Chondrocyte (in vitro differentiated cells): ENCODE results near the gene ARHGAP31. TPM values are rescaled to one million over a fixed set of nuclear protein-coding genes. Genes with fewer than 3 reads are reported as not detected.
"Not testable (repeated sequence)": the region's sequence is repeated elsewhere in the genome, so short reads cannot be mapped to it uniquely, and the experiment has no call there.

ENCODE experiments used
- DNase-seq: peaks from one replicate; pipeline ENCODE4 v3.0.0; 2021; ENCODE audit warnings: mixed read lengths, low spot score
- H3K27ac Mint-ChIP-seq: one replicate; pipeline ENCODE4 v1.8.0; 2021; ENCODE audit warnings: mild to moderate bottlenecking, moderate library complexity, mixed read lengths; ENCODE audit not compliant: unreplicated experiment
- H3K27me3 Mint-ChIP-seq: 2 replicates; pipeline ENCODE4 v1.8.0; 2021; ENCODE audit warnings: low read depth, mixed read lengths
- H3K36me3 Mint-ChIP-seq: 2 replicates; pipeline ENCODE4 v1.8.0; 2021; ENCODE audit warnings: low read depth, mixed read lengths
- H3K4me1 Mint-ChIP-seq: 2 replicates; pipeline ENCODE4 v1.8.0; 2021; ENCODE audit warnings: low read depth, mild to moderate bottlenecking, mixed read lengths
- H3K4me3 Mint-ChIP-seq: one replicate; pipeline ENCODE4 v1.8.0; 2021; ENCODE audit warnings: mild to moderate bottlenecking, moderate library complexity, mixed read lengths; ENCODE audit not compliant: unreplicated experiment
- H3K9me3 Mint-ChIP-seq: 2 replicates; pipeline ENCODE4 v1.8.0; 2021; ENCODE audit warnings: low read depth, mixed read lengths
- total RNA-seq: library from RNA; stranded (reverse); gene quantifications from 3 replicates; pipeline ENCODE4 v1.2.1, GENCODE V29; 2021
- TF ChIP-seq, protein P1 (sequence below): fragments of 200-600 bp; sonication (generic); IDR thresholded peaks from 2 replicates; pipeline ENCODE4 v1.5.0; 2021; ENCODE audit warnings: antibody characterized with exemption, mild to moderate bottlenecking, moderate library complexity

The ARHGAP31 gene
- total RNA-seq, 1 donor from 2014 or later: 35.2 TPM

GRCh38 chr3:119330181-119330580 lies 36.0 kb downstream of the ARHGAP31 start:
- Mint-ChIP-seq H3K36me3 (peaks cover 2% of the 10 kb centered on the region), H3K27me3 (no peaks in the 10 kb centered on the region), H3K4me3 (no peak overlapping the region), H3K27ac (no peak overlapping the region), H3K9me3 (no peaks in the 10 kb centered on the region), H3K4me1 (peaks cover 12% of the 10 kb centered on the region)
- DNase-seq: no peak
- TF ChIP-seq, protein P1, sequence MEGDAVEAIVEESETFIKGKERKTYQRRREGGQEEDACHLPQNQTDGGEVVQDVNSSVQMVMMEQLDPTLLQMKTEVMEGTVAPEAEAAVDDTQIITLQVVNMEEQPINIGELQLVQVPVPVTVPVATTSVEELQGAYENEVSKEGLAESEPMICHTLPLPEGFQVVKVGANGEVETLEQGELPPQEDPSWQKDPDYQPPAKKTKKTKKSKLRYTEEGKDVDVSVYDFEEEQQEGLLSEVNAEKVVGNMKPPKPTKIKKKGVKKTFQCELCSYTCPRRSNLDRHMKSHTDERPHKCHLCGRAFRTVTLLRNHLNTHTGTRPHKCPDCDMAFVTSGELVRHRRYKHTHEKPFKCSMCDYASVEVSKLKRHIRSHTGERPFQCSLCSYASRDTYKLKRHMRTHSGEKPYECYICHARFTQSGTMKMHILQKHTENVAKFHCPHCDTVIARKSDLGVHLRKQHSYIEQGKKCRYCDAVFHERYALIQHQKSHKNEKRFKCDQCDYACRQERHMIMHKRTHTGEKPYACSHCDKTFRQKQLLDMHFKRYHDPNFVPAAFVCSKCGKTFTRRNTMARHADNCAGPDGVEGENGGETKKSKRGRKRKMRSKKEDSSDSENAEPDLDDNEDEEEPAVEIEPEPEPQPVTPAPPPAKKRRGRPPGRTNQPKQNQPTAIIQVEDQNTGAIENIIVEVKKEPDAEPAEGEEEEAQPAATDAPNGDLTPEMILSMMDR: no peak

GRCh38 chr3:119330858-119331257 lies 36.7 kb downstream of the ARHGAP31 start:
- TF ChIP-seq, protein P1: no peak
- no peaks in the 10 kb centered on the region for H3K9me3 Mint-ChIP-seq
- no peak overlapping the region for H3K4me3 Mint-ChIP-seq
- no peak overlapping the region for H3K27ac Mint-ChIP-seq
- H3K36me3 Mint-ChIP-seq: peaks cover 2% of the 10 kb centered on the region
- no peaks in the 10 kb centered on the region for H3K27me3 Mint-ChIP-seq
- peaks cover 12% of the 10 kb centered on the region for H3K4me1 Mint-ChIP-seq
- DNase-seq: no peak

GRCh38 chr3:119331661-119332060 lies 37.5 kb downstream of the ARHGAP31 start:
- DNase-seq: no peak
- Mint-ChIP-seq H3K36me3 (peaks cover 2% of the 10 kb centered on the region), H3K27ac (no peak overlapping the region), H3K4me1 (peaks cover 12% of the 10 kb centered on the region), H3K9me3 (no peaks in the 10 kb centered on the region), H3K27me3 (no peaks in the 10 kb centered on the region), H3K4me3 (no peak overlapping the region)
- TF ChIP-seq, protein P1: no peak

DNA sequence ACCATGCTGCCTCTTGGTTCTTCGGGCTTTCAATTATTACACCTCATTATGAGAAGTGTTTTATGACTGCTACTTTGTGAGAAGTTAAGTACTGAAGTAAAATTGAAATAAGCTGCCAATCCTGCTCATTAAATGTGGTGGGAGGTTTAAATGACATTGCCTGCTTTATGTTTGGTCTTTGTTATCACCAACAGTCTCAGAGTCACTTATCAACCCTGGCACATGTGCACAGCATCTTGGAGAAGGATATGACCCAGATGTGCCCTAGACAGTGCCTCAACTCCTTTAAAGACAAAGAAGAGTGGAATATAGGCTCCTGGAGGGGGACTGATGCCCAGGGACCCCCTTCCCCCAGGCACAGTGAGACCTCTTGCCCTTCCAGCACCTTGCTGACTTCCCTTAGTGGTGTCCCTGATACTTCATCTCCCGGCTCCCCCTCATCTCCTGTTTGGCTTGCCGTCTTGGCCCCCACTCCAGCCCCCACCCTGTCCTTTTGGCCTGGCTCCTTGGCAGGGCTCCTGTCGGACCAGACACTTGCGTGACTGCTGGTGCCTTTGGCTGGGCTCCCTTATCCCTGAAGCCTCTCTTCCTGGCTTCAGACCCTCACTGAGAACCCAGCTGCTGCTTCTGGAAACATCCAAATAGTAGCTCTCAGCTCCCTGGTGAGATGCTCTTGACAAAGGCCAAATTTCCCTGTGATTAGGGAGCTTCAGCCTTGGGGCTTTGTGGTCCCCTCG lies 39.8 kb downstream of the ARHGAP31 start:
- H3K36me3 Mint-ChIP-seq: peaks cover 2% of the 10 kb centered on the region
- TF ChIP-seq, protein P1: no peak
- H3K4me1 Mint-ChIP-seq: peaks cover 18% of the 10 kb centered on the region
- H3K9me3 Mint-ChIP-seq: no peaks in the 10 kb centered on the region
- H3K4me3 Mint-ChIP-seq: no peak overlapping the region
- DNase-seq: no peak
- no peaks in the 10 kb centered on the region for H3K27me3 Mint-ChIP-seq
- H3K27ac Mint-ChIP-seq: no peak overlapping the region

DNA sequence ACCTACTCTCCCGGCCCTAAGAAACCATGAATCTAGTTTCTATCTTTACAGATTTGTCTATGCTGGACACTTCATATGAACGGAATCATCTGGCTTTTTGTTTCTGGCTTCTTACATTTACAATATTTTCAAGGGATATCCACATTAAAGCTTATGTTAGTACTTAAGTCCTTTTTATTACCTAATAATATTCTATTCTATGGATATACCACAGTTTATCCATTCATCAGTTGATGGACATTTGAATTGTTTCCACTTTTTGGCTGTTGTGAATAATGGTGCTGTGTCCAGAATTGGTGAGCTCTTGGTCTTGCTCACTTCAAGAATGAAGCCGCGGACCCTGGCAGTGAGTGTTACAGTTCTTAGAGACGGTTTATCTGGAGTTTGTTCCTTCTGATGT lies 42.6 kb downstream of the ARHGAP31 start:
- Mint-ChIP-seq H3K27me3 (no peaks in the 10 kb centered on the region), H3K4me1 (peaks cover 10% of the 10 kb centered on the region), H3K36me3 (no peaks in the 10 kb centered on the region), H3K27ac (no peak overlapping the region), H3K9me3 (no peaks in the 10 kb centered on the region), H3K4me3 (no peak overlapping the region)
- DNase-seq: no peak
- TF ChIP-seq, protein P1: no peak

DNA sequence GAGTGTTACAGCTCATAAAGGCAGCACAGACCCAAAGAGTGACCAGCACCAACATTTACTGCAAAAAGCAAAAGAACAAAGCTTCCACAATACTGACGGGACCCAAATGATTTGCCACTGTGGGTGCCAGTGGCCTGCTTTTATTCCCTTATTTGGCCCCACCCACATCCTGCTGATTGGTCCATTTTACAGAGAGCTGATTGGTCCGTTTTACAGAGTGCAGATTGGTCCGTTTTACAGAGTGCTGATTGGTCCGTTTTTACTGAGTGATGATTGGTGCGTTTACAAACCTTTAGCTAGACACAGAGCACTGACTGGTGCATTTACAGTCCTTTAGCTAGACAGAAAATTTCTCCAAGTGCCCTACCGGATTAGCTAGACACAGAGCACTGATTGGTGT lies 43.2 kb downstream of the ARHGAP31 start:
- H3K27ac Mint-ChIP-seq, DNase-seq, H3K4me1 Mint-ChIP-seq, H3K4me3 Mint-ChIP-seq, H3K27me3 Mint-ChIP-seq, H3K9me3 Mint-ChIP-seq, H3K36me3 Mint-ChIP-seq: not testable (repeated sequence)
